ENCODE data around the gene IRAG1.

The IRAG1 gene

GRCh38 chr11:10670099-10670498 is 23.5 kb downstream of the IRAG1 start:
- Histone ChIP-seq H3K4me3 (ENCODE audit: control insufficient read depth in 1 of 7, extremely low read depth in 1 of 7, insufficient read depth in 4 of 7, low read depth in 2 of 7, low read length in 6 of 7) (no peak overlapping the region), H3K9me3 (ENCODE audit: control extremely low read depth in 1 of 5, control insufficient read depth in 4 of 5, insufficient read depth in 2 of 5, low read depth in 1 of 5, low read length in 4 of 5) (no peaks in the 10 kb centered on the region), H3K27me3 (replicated peaks in 2 of 5; ENCODE audit: control insufficient read depth in 4 of 5, insufficient read depth in 5 of 5, low read length in 4 of 5) (no peaks in the 10 kb centered on the region), H3K4me1 (ENCODE audit: control extremely low read depth in 1 of 4, control insufficient read depth in 4 of 4, insufficient read depth in 4 of 4, low read length in 3 of 4) (peaks cover 8 to 59% (median 45%) of the 10 kb centered on the region in 4 experiments), H3K27ac (ENCODE audit: insufficient read depth in 1 of 2, low read depth in 1 of 2, low read length in 2 of 2, poor library complexity in 1 of 2, severe bottlenecking in 2 of 2) (no peak overlapping the region), H3K36me3 (ENCODE audit: control insufficient read depth in 4 of 4, insufficient read depth in 4 of 4, low read length in 3 of 4) (no peaks in the 10 kb centered on the region)
- WGBS (ENCODE audit: insufficient coverage): 45% methylated on average over 4 of the region's 4 CpGs
- DNase-seq: no peak
- POLR2A ChIA-PET: no interaction called here
- CTCF ChIA-PET: interaction anchor here (1.0 to 2.1 kb wide), 5 partner anchors 10 to 38 kb away, joined by 3 to 8 read pairs (median 3); no protein-coding TSS in a partner anchor

DNA sequence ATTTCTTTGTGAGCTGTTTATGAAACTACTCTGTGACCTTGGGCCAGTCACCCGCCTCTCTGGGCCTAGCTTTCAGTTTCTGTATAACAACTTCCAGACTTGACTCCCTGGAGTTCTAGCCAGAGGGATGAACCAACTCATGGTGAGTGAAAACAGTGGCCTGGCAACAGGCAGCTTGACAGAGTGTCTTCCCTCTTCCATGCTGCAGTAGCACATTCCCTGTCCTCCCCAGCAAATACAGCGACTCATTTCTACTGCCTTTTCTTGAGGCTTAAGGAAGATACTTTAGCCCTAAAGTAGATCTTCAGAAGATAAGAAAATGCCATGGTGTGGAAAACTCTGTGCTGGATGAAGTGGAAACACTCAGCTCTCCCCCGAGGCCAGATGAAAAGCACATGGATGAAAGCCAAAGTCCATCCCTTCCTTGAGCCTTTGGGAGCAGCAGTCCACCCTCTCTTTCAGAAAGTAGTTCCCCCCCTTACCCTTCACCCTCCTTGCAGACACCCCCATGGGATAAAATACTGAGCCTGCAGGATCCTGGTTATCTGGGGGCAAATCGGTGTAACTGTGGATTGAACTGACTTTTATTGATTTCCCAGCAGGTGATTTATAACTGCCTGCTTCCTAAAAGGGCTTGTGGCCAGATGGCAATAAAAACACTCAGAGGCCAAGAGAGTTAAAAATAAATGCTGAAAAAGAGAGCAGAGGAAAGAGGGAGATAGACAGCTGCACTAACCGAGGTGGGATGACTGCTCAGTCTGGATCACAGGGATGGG is 24.1 kb downstream of the IRAG1 start:
- DNase-seq: peak in 1 of 3 donors; percentile 34
- ChIA-PET POLR2A (no interaction called here), CTCF (interaction anchor here (1.0 to 7.3 kb wide), 6 partner anchors 10 to 39 kb away, joined by 3 to 59 read pairs (median 4); no protein-coding TSS in a partner anchor)
- Histone ChIP-seq H3K4me3 (ENCODE audit: control insufficient read depth in 1 of 7, extremely low read depth in 1 of 7, insufficient read depth in 4 of 7, low read depth in 2 of 7, low read length in 6 of 7) (no peak overlapping the region), H3K27ac (ENCODE audit: insufficient read depth in 1 of 2, low read depth in 1 of 2, low read length in 2 of 2, poor library complexity in 1 of 2, severe bottlenecking in 2 of 2) (no peak overlapping the region), H3K9me3 (ENCODE audit: control extremely low read depth in 1 of 5, control insufficient read depth in 4 of 5, insufficient read depth in 2 of 5, low read depth in 1 of 5, low read length in 4 of 5) (no peaks in the 10 kb centered on the region), H3K36me3 (ENCODE audit: control insufficient read depth in 4 of 4, insufficient read depth in 4 of 4, low read length in 3 of 4) (no peaks in the 10 kb centered on the region), H3K4me1 (ENCODE audit: control extremely low read depth in 1 of 4, control insufficient read depth in 4 of 4, insufficient read depth in 4 of 4, low read length in 3 of 4) (peaks cover 6 to 56% (median 39%) of the 10 kb centered on the region in 4 experiments), H3K27me3 (replicated peaks in 2 of 5; ENCODE audit: control insufficient read depth in 4 of 5, insufficient read depth in 5 of 5, low read length in 4 of 5) (no peaks in the 10 kb centered on the region)
- 38% methylated on average over 4 of the region's 5 CpGs for WGBS (ENCODE audit: insufficient coverage)

DNA sequence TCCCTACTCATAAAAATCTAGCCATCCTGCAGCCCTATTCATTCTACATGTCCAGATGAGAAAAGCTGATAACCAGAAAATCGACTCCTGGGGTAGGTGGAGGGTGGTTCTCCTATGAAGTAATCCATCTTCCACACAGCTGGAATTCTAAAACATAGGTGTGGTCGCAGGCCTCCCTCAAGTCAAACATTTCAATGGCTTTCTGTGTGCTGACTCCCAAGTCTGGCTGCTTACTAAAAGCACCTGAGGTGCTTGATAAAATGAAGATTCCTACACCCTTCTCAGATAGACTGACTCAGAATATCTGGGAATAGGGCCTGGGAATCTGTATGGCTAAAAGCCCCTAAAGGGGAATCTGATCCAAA is 26.1 kb downstream of the IRAG1 start:
- CTCF ChIA-PET: interaction anchor here (7.3 kb wide), 1 partner anchor 15 kb away, joined by 59 read pairs; no protein-coding TSS in a partner anchor

DNA sequence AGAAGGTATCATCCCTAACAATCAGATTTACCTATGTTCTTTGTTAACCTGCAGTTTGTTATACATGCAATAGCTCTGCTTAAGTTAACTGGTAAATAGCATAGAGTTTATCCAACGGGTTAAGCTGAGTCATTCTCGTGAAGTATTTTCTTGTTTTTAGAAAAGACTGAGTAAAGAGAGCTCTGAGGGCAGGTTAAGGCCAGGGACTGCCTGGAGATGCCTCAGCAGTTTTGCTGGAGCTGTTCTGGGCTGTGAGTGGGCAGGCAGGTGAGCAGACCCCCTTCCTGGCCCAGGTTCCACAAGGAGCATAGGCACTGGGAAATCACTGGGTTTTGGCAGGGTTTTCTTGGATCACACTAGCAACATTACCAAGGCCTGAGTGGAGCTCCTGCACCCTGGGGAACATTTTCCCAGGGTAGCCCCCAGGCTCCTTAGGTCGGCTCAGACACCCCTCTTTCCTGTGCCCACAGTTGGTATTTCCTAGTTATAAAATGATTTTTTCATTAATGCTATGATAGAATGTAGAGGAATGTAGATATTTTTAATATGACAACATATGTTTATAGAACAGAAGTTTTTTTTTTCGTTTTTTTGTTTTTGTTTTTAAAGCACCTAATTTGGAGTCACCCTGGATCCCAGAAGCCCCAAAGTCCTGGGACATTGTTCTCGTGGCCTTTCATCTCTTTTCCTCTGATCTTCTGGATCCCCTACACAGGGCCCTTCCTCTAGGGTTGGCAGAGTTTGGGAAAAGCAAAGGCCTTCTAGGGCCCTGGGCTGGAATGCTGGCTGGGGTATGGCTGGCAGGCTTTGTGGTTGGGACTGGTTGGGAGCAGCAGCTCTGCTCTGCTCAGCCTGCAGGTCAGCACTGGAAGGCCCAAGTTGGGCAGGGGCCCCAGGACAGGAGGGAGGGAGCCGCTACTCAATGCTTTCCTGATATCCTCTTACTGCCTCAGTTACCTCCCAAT is 26.7 kb downstream of the IRAG1 start:
- CTCF ChIA-PET: interaction anchor here (0.7 to 7.3 kb wide), 8 partner anchors 14 to 66 kb away, joined by 3 to 59 read pairs (median 5); no protein-coding TSS in a partner anchor
- POLR2A ChIA-PET: no interaction called here
- 13% methylated on average over 2 of the region's 6 CpGs for WGBS (ENCODE audit: insufficient coverage)
- no peak overlapping the region for H3K4me3 ChIP-seq (ENCODE audit: control insufficient read depth in 1 of 7, extremely low read depth in 1 of 7, insufficient read depth in 4 of 7, low read depth in 2 of 7, low read length in 6 of 7)
- H3K27ac ChIP-seq (ENCODE audit: insufficient read depth in 1 of 2, low read depth in 1 of 2, low read length in 2 of 2, poor library complexity in 1 of 2, severe bottlenecking in 2 of 2): peak overlapping the region in 1 of 2 experiments; percentile 30
- DNase-seq: peak in 2 of 3 donors; percentile 63 to 68
- no peaks in the 10 kb centered on the region for H3K36me3 ChIP-seq (ENCODE audit: control insufficient read depth in 4 of 4, insufficient read depth in 4 of 4, low read length in 3 of 4)
- H3K27me3 ChIP-seq (replicated peaks in 2 of 5; ENCODE audit: control insufficient read depth in 4 of 5, insufficient read depth in 5 of 5, low read length in 4 of 5): no peaks in the 10 kb centered on the region
- H3K9me3 ChIP-seq (ENCODE audit: control extremely low read depth in 1 of 5, control insufficient read depth in 4 of 5, insufficient read depth in 2 of 5, low read depth in 1 of 5, low read length in 4 of 5): no peaks in the 10 kb centered on the region
- peaks cover 0 to 58% (median 40%) of the 10 kb centered on the region in 4 experiments for H3K4me1 ChIP-seq (ENCODE audit: control extremely low read depth in 1 of 4, control insufficient read depth in 4 of 4, insufficient read depth in 4 of 4, low read length in 3 of 4)

More for the DNA sequence above, 26.1 kb downstream of the IRAG1 start:
- Histone ChIP-seq H3K9me3 (ENCODE audit: control extremely low read depth in 1 of 5, control insufficient read depth in 4 of 5, insufficient read depth in 2 of 5, low read depth in 1 of 5, low read length in 4 of 5) (no peaks in the 10 kb centered on the region), H3K4me1 (ENCODE audit: control extremely low read depth in 1 of 4, control insufficient read depth in 4 of 4, insufficient read depth in 4 of 4, low read length in 3 of 4) (peaks cover 0 to 56% (median 40%) of the 10 kb centered on the region in 4 experiments), H3K4me3 (ENCODE audit: control insufficient read depth in 1 of 7, extremely low read depth in 1 of 7, insufficient read depth in 4 of 7, low read depth in 2 of 7, low read length in 6 of 7) (no peak overlapping the region), H3K27me3 (replicated peaks in 2 of 5; ENCODE audit: control insufficient read depth in 4 of 5, insufficient read depth in 5 of 5, low read length in 4 of 5) (no peaks in the 10 kb centered on the region), H3K36me3 (ENCODE audit: control insufficient read depth in 4 of 4, insufficient read depth in 4 of 4, low read length in 3 of 4) (no peaks in the 10 kb centered on the region), H3K27ac (ENCODE audit: insufficient read depth in 1 of 2, low read depth in 1 of 2, low read length in 2 of 2, poor library complexity in 1 of 2, severe bottlenecking in 2 of 2) (no peak overlapping the region)
- 80% methylated on average over 1 of the region's 2 CpGs for WGBS (ENCODE audit: insufficient coverage)
- no peak for DNase-seq
- POLR2A ChIA-PET: no interaction called here

DNA sequence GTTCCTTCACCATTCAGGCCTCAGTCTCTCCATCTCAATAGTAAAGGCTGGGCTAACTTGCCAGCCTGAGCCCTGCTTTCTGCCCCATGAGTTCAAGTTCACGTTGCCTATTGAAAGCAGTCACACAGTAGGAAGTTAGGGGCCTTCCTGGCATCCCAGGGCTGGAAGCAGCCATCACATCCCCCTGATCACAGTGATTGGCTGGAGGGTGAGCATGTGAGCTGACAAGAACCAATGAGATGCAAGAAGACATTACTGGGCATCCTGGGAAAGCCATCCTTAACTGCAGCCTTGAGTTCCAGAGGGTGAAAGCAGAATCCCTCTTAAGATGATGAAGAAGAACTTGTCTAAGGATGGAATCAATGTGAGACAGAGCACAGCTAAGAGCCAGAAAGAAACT is 29.1 kb downstream of the IRAG1 start:
- CTCF ChIA-PET: interaction anchor here (0.9 to 7.3 kb wide), 7 partner anchors 10 to 144 kb away, joined by 3 to 59 read pairs (median 4); no protein-coding TSS in a partner anchor
- no peak for DNase-seq
- 100% methylated on average over 1 of the region's 1 CpG for whole genome bisulfite sequencing (ENCODE audit: insufficient coverage)
- POLR2A ChIA-PET: no interaction called here
- H3K4me3 ChIP-seq (ENCODE audit: control insufficient read depth in 1 of 7, extremely low read depth in 1 of 7, insufficient read depth in 4 of 7, low read depth in 2 of 7, low read length in 6 of 7): no peak overlapping the region
- no peaks in the 10 kb centered on the region for H3K27me3 ChIP-seq (replicated peaks in 2 of 5; ENCODE audit: control insufficient read depth in 4 of 5, insufficient read depth in 5 of 5, low read length in 4 of 5)
- no peak overlapping the region for H3K27ac ChIP-seq (ENCODE audit: insufficient read depth in 1 of 2, low read depth in 1 of 2, low read length in 2 of 2, poor library complexity in 1 of 2, severe bottlenecking in 2 of 2)
- H3K4me1 ChIP-seq (ENCODE audit: control extremely low read depth in 1 of 4, control insufficient read depth in 4 of 4, insufficient read depth in 4 of 4, low read length in 3 of 4): peaks cover 0 to 53% (median 37%) of the 10 kb centered on the region in 4 experiments
- no peaks in the 10 kb centered on the region for H3K9me3 ChIP-seq (ENCODE audit: control extremely low read depth in 1 of 5, control insufficient read depth in 4 of 5, insufficient read depth in 2 of 5, low read depth in 1 of 5, low read length in 4 of 5)
- H3K36me3 ChIP-seq (ENCODE audit: control insufficient read depth in 4 of 4, insufficient read depth in 4 of 4, low read length in 3 of 4): no peaks in the 10 kb centered on the region

DNA sequence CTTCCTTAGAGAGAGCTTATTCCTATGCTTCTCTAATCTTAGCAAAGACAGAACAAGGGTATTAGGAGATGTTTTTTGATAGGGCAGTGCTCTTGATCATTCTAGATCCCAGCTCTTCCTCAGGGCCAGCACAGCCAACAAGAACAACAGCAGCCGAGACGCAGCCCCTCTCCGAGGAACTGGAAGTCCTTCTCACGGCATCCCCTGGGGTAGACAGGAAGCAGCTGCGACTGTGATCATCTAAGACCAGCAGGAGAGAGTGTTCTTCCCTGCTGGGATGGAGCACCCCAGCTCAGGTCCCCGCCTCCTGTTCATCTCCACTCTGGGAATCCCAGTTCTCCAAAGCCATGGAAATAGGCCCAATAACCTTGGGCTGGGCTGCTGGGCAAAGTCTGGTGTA is 29.6 kb downstream of the IRAG1 start:
- peak in 2 of 3 donors; percentile 39 to 49 for DNase-seq
- no peaks in the 10 kb centered on the region for H3K27me3 ChIP-seq (replicated peaks in 2 of 5; ENCODE audit: control insufficient read depth in 4 of 5, insufficient read depth in 5 of 5, low read length in 4 of 5)
- ChIA-PET POLR2A (interaction anchor here (1.0 kb wide), 1 partner anchor 20 kb away, joined by 3 read pairs; no protein-coding TSS in a partner anchor), CTCF (interaction anchor here (0.9 to 7.3 kb wide), 6 partner anchors 11 to 150 kb away, joined by 3 to 59 read pairs (median 3); no protein-coding TSS in a partner anchor)
- no peaks in the 10 kb centered on the region for H3K36me3 ChIP-seq (ENCODE audit: control insufficient read depth in 4 of 4, insufficient read depth in 4 of 4, low read length in 3 of 4)
- no peak overlapping the region for H3K27ac ChIP-seq (ENCODE audit: insufficient read depth in 1 of 2, low read depth in 1 of 2, low read length in 2 of 2, poor library complexity in 1 of 2, severe bottlenecking in 2 of 2)
- peaks cover 0 to 53% (median 37%) of the 10 kb centered on the region in 4 experiments for H3K4me1 ChIP-seq (ENCODE audit: control extremely low read depth in 1 of 4, control insufficient read depth in 4 of 4, insufficient read depth in 4 of 4, low read length in 3 of 4)
- 16% methylated on average over 6 of the region's 6 CpGs for WGBS (ENCODE audit: insufficient coverage)
- H3K4me3 ChIP-seq (ENCODE audit: control insufficient read depth in 1 of 7, extremely low read depth in 1 of 7, insufficient read depth in 4 of 7, low read depth in 2 of 7, low read length in 6 of 7): no peak overlapping the region
- no peaks in the 10 kb centered on the region for H3K9me3 ChIP-seq (ENCODE audit: control extremely low read depth in 1 of 5, control insufficient read depth in 4 of 5, insufficient read depth in 2 of 5, low read depth in 1 of 5, low read length in 4 of 5)
